ENCODE results near the gene MISP3.

DNA sequence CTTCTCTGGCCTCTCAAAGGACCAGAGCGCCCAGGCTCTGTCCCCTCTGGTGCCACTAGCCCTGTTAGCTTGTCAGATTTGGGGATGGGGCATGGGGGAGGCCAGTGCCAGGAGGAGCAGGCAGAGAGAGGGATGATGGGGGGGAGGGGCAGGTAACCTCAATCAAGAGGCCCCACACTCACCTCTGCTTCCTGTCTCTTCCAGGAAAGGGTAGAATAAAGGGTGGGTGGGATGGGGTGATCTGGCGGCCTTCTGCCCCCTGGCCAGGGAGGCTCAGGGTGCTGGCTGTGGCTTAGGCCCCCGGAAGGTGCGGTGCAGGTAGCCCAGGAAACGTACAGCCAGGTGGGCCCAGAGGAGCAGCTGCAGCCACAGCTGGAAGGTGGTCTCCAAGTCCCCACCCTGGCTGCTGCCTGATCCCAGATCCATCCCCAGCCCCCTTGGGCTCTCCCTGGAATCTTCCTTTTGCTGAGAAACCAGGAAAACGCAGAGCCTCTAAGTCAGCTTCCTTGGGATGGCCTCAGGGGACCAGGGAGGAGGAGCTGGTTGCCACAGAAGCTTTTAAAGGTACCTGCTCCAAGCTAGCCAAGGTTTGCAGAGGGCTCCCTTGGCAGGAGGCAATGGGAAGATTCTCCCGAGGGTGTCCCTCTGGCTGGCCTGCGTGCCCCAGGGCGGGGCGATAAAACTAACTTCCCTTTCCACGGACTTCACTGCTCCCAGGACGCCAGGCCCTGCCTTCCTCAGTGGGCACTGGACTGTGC lies 39.6 kb downstream of the MISP3 start:
- TF ChIP-seq, protein P1, sequence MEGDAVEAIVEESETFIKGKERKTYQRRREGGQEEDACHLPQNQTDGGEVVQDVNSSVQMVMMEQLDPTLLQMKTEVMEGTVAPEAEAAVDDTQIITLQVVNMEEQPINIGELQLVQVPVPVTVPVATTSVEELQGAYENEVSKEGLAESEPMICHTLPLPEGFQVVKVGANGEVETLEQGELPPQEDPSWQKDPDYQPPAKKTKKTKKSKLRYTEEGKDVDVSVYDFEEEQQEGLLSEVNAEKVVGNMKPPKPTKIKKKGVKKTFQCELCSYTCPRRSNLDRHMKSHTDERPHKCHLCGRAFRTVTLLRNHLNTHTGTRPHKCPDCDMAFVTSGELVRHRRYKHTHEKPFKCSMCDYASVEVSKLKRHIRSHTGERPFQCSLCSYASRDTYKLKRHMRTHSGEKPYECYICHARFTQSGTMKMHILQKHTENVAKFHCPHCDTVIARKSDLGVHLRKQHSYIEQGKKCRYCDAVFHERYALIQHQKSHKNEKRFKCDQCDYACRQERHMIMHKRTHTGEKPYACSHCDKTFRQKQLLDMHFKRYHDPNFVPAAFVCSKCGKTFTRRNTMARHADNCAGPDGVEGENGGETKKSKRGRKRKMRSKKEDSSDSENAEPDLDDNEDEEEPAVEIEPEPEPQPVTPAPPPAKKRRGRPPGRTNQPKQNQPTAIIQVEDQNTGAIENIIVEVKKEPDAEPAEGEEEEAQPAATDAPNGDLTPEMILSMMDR (IDR thresholded peaks at IDR 0.05), result no peak
- TF ChIP-seq POLR2AphosphoS5 (IDR thresholded peaks at IDR 0.05), result no peak

Data from suprapubic skin (tissue), 3 donors.